T-helper 2 cell (primary cell): ENCODE data around the gene PPP1R16B.
A peak's percentile ranks its signal among the peaks of the same experiment; 100 is the strongest.

ENCODE experiments used
- DNase-seq, 5 experiments: peaks; one replicate each; pipeline versions ENCODE4 v3.0.0 to v3.0.0-alpha.2; 2012 to 2022

PPP1R16B gene

GRCh38 chr20:38937978-38938473 lies 132.5 kb downstream of the PPP1R16B start:
- DNase-seq, result no peak

DNA sequence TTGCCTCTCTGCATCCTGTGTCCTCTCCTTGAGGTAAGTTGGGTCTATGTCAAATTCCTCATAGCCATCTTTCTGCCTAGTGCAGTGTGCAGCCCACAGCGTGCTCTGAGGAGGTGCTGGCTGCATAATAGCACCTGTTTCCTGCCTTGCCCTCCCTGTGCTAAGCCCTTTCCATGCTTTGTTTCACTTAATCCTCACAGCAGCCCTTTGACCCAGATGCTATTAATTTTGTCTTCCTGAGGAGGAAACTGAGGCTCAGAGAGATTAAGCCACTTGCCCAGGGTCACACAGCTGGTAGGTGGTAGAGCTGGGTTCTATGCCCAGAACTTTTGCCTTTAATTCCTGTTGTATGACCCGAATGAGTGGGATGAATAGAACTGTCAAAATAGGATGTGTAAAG lies 134.2 kb downstream of the PPP1R16B start:
- DNase-seq, result no peak

DNA sequence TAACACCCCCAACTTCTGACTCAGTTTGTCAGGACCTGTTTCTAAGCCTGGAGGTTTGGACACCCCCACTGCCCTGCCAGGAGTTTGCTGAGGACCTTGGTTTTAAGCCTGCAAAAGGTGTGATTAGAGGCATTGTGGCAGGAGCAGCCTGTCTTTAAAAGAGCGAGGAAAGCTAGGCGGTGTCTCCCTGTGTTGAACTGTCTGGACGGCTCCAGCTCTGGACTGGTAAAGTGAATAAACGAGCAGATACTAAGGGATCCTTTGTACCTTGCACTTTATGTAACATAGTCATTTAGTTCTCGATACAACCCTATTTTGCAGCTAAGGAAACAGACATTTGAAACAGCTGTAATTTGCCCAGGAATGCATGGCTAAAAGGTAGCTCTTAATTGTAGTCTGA lies 135.1 kb downstream of the PPP1R16B start:
- no peak for DNase-seq

DNA sequence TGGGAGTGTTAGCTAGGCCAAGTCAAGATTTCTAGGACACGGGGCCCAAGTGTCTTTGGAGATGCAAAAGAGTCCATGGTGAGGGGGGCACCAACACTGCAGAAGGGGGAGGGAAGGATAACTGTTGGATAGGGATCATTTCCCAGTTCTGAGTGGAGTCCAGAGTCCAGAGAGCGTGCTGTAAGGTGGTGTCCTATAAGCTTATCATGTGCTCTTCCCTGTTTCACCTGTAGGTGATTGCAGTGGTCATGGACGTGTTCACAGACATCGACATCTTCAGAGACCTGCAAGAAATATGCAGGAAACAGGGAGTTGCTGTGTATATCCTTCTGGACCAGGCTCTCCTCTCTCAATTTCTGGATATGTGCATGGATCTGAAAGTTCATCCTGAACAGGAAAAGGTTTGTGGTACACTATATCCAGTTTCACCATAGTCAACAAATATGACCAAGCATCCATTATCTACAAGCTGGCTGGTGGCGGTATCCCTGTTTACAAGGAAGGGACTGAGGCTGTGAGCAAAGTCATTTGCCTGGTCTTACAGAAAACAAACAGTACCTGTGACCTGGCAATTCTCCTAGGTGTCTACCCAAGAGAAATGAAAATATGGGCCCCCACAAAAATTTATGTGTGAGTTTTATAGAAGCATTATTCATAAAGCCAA lies 136.4 kb downstream of the PPP1R16B start:
- DNase-seq, result no peak

- DNase-seq, result no peak
These were observed 139.5 kb downstream of the PPP1R16B start for GRCh38 chr20:38945012-38945411.

DNA sequence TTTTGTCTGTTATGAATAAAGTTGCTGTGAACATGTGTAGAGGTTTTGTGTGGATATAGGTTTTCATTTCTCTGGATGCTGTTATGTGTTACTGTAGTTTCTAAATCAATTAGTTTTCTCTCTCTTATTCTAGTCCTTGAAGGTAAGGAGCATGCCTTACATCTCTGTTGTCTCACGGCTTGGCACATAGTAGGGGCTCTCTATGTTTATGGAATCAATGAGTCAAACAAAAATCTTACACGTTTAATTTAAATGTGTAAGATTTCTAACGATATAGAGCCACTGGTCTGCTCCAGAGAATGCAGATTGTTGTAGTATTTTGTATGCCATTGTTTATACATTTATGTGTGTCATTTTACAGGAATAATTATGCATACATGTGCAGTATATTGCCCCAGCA lies 141.3 kb downstream of the PPP1R16B start:
- DNase-seq, result no peak

DNA sequence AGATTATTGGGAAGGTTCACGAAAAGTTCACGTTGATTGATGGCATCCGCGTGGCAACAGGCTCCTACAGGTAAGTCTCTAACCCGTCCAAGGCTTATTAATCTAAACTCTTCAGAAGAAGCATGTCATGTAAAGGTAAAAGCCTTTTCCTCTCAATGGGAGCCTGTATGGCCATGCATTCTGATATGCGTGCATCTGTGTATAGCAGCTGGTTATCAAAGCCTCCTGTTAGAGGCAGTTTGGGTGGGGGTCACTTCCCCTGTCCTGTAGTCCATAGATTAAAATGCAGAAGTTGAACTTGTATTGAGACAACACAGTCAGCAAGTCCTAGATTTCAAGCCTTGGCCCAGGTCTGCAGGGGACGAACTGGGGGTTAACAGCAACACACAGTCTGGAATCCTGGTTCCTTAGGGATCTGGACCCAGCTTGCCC lies 142.4 kb downstream of the PPP1R16B start:
- DNase-seq, result no peak

GRCh38 chr20:38950254-38950653 lies 144.8 kb downstream of the PPP1R16B start:
- DNase-seq, result no peak

GRCh38 chr20:38951611-38952010 lies 146.1 kb downstream of the PPP1R16B start:
- no peak for DNase-seq

DNA sequence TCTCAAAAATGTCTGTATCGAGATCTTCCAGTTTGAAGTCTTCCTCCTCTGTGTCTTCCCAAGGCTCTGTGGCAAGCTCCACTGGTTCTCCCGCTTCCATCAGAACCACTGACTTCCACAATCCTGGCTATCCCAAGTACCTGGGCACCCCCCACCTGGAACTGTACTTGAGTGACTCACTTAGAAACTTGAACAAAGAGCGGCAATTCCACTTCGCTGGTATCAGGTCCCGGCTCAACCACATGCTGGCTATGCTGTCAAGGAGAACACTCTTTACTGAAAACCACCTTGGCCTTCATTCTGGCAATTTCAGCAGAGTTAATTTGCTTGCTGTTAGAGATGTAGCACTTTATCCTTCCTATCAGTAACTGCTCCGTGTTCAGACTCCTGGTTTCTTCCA lies 146.7 kb downstream of the PPP1R16B start:
- DNase-seq, result no peak

- no peak for DNase-seq
These were observed 148.3 kb downstream of the PPP1R16B start for GRCh38 chr20:38953630-38954340.

GRCh38 chr20:38957235-38957876 lies 151.9 kb downstream of the PPP1R16B start:
- no peak for DNase-seq

- DNase-seq, result no peak
These were observed 152.5 kb downstream of the PPP1R16B start for GRCh38 chr20:38957915-38958485.

GRCh38 chr20:38960187-38960687 lies 154.7 kb downstream of the PPP1R16B start:
- peak in 1 of 5 experiments; percentile 17 for DNase-seq

- DNase-seq, result peak in 1 of 5 experiments; percentile 35
These were observed 156.1 kb downstream of the PPP1R16B start for GRCh38 chr20:38961530-38962043.

- peak; percentile 97 to 98 (median 98) for DNase-seq
These were observed 156.8 kb downstream of the PPP1R16B start, which contains the start of gene DHX35 for GRCh38 chr20:38962044-38962927. Gene DHX35, plus strand, starts transcription at chr20:38962344. Its CDS starts 24 bp downstream, at chr20:38962368.

DNA sequence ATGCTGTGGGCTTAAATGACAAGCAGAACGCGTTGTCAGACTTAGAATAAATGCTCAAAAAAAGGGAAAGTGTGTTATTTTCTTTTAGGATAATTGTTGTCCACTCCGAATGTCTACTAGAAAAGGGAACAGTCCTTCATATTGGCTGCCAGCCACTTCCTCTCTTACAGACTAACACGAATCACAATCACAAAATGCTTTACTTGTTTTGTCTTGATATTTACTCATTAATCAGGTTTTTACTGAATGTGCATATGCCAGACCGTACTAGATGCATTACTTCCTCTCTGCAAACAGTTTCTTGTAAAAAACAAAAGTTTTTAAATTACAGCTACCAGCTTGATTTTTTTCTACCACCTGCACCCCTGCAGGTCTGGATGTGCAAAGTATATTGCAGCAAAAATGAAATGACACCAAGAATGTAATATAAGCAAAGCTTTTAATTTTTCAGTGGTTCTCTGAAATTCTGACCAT lies 157.5 kb downstream of the PPP1R16B start:
- DNase-seq, result peak in 1 of 5 experiments; percentile 16

DNA sequence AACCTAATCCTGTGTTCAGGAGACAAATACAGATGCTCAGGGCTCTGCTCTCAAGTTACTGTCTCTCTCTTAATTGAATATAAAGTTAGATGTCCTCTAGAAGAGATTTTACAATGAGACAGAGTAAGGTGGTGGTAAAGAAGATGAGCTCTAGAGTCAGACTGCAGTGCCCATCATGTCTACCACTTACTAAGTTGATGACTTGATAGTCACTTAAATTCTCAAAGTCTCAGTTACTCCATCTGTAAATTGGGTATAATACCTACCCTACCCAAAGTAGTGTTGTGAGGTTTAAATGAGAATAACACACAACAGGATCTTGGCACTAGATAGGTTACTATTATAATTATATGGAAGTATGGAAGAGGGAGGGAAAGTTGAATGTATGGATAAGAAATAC lies 158.2 kb downstream of the PPP1R16B start:
- no peak for DNase-seq

DNA sequence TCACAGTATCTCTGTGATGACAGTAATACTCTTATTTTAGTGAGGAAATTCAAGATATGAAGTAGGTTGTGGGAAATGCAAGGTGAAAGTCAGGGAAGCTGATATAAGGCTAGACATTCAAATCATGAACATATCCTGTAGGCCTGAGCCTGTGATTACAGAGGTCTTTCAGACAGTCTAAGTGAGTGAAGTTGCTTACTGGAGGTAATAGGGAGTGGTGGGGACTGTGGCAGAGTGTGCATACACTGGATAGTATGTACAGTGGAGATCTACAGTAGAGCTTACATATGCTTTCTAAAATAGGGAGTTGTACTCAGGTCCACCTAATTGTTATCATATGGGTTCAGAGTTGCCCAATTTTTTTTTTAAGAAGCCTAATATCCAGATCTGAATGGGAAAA lies 159.8 kb downstream of the PPP1R16B start:
- DNase-seq, result no peak

DNA sequence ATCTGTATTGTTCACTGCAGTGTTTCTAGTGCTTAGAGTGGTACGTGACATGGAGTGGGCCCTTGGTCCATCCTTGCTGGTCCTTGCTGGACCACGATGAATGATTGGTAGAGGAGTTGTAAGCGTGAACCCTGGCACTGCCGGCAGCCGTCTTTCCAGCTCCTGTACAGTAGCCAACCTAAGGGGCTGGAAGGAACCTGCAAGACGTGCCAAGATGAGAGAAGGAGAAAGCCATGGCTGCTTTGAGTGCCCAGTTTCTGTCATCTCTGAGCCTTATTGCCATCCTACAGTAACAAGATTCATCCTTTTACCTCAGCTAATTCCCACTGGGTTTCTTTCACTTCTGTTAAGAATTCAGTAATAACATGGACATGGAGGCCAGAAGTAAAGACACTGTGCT lies 162.6 kb downstream of the PPP1R16B start:
- no peak for DNase-seq

DNA sequence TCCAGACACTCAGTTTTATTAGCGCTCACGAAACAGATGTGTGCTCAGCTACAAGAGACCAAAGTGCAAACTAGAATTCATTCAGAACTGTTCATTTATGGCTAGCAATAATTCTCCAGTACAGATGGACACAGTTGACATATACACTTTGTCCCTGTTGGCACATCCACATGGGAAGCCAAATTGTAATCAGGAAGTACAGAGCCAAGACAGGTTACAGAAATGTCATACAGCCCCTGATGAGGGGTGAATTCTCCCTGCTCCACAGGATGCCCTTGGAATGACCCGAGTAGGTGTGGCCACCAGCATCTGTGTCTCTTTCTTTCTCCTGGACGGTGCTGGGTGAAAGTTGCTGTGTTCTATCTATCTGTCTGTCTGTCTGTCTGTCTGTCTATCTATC lies 164.2 kb downstream of the PPP1R16B start:
- no peak for DNase-seq

- DNase-seq, result no peak
These were observed 164.8 kb downstream of the PPP1R16B start for GRCh38 chr20:38970302-38970701.
